GM18499 (cell line): ENCODE measurements around the gene DMD.
A peak's percentile ranks its signal among the peaks of the same experiment; 100 is the strongest.

Source experiments
- ATAC-seq: cut with Tn5 transposase; IDR thresholded peaks from one replicate; pipeline ENCODE4 v1.9.1; 2021; ENCODE audit warnings: moderate number of reproducible peaks; ENCODE audit not compliant: insufficient read depth, unreplicated experiment

The DMD gene

GRCh38 chrX:31233941-31234496 is 1977.3 kb downstream of the DMD start:
- no peak for ATAC-seq

- ATAC-seq, result no peak
Observed at GRCh38 chrX:31232506-31232905, 1978.8 kb downstream of the DMD start.

- peak; percentile 93 for ATAC-seq
Observed at GRCh38 chrX:31228909-31229308, 1982.4 kb downstream of the DMD start.

GRCh38 chrX:31228415-31228832 is 1982.9 kb downstream of the DMD start:
- peak; percentile 3 for ATAC-seq

- ATAC-seq, result no peak
Observed at GRCh38 chrX:31227250-31227649, 1984.1 kb downstream of the DMD start.

GRCh38 chrX:31225819-31226218 is 1985.5 kb downstream of the DMD start:
- ATAC-seq, result no peak

- ATAC-seq, result no peak
Observed at GRCh38 chrX:31224381-31225012, 1986.9 kb downstream of the DMD start.

- peak; percentile 59 for ATAC-seq
Observed at GRCh38 chrX:31223817-31224216, 1987.5 kb downstream of the DMD start.

- no peak for ATAC-seq
Observed at GRCh38 chrX:31222946-31223345, 1988.4 kb downstream of the DMD start.

- no peak for ATAC-seq
Observed at GRCh38 chrX:31219174-31219573, 1992.2 kb downstream of the DMD start.

GRCh38 chrX:31217084-31217483 is 1994.3 kb downstream of the DMD start:
- ATAC-seq, result no peak

- no peak for ATAC-seq
Observed at GRCh38 chrX:31215277-31215815, 1996.0 kb downstream of the DMD start.

GRCh38 chrX:31213941-31214340 is 1997.4 kb downstream of the DMD start:
- no peak for ATAC-seq

GRCh38 chrX:31212856-31213748 is 1998.2 kb downstream of the DMD start:
- no peak for ATAC-seq

- no peak for ATAC-seq
Observed at GRCh38 chrX:31209005-31209628, 2002.2 kb downstream of the DMD start.

- ATAC-seq, result no peak
Observed at GRCh38 chrX:31201503-31201902, 2009.8 kb downstream of the DMD start.

GRCh38 chrX:31200430-31200829 is 2010.9 kb downstream of the DMD start:
- ATAC-seq, result no peak

- ATAC-seq, result no peak
Observed at GRCh38 chrX:31199840-31200114, 2011.6 kb downstream of the DMD start.

- no peak for ATAC-seq
Observed at GRCh38 chrX:31199056-31199839, 2012.1 kb downstream of the DMD start.
